ENCODE measurements around the gene FAM50A. TPM values are rescaled to one million over a fixed set of nuclear protein-coding genes. Genes with fewer than 3 reads are reported as not detected.
A peak's percentile ranks its signal among the peaks of the same experiment; 100 is the strongest.

FAM50A gene
- total RNA-seq, 1 experiment from 2014 or later: 57.4 TPM

DNA sequence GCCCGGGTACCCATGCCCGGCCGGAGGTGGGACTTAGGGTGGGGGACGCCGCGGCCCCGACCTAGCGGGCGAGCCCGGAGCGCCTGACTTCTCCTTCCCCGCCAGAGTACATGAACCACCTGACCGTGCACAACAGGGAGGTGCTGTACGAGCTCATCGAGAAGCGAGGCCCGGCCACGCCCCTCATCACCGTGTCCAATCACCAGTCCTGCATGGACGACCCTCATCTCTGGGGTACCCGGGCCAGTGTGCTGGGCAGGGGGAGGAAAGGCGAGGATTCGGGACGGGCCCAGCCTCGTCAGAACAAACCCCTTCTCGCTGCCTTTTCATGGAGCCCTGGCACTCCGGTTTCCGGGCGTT lies 32.0 kb upstream of the FAM50A start:
- WGBS (ENCODE audit: extremely low coverage, insufficient read length, low lambda C conversion rate): no CpG with 5 or more reads among the region's 29 CpGs

More for the DNA sequence above, 32.0 kb upstream of the FAM50A start:
- H2AK5ac ChIP-seq (ENCODE audit: insufficient read length, low read length): no peak overlapping the region
- H3K4ac ChIP-seq (ENCODE audit: low read depth, low read length): no peak overlapping the region
- no peaks in the 10 kb centered on the region for H3K79me1 ChIP-seq (ENCODE audit: insufficient read depth, low read depth, low read length, poor library complexity, severe bottlenecking)
- H3K18ac ChIP-seq (ENCODE audit: insufficient read length, low read depth, low read length): no peak overlapping the region
- H3K23me2 ChIP-seq (ENCODE audit: insufficient read length, low read depth, low read length, poor library complexity, severe bottlenecking): peaks cover 4% of the 10 kb centered on the region
- H3K9me3 ChIP-seq (ENCODE audit: control insufficient read depth, low read depth, low read length): peaks cover 13% of the 10 kb centered on the region
- peaks cover 17 to 35% (median 21%) of the 10 kb centered on the region in 3 experiments for H3K36me3 Mint-ChIP-seq (ENCODE audit: insufficient read depth in 1 of 3, low read depth in 3 of 3)
- H3K23ac ChIP-seq (ENCODE audit: insufficient read length, low read depth, low read length): no peak overlapping the region
- no peaks in the 10 kb centered on the region for H3K27me3 Mint-ChIP-seq (ENCODE audit: low read depth)
- H2BK12ac ChIP-seq (ENCODE audit: insufficient read length, low read depth, low read length): no peak overlapping the region
- no peak overlapping the region for H3K9ac ChIP-seq (ENCODE audit: extremely low read depth, insufficient read length, low read length)
- no peak overlapping the region for H2BK120ac ChIP-seq (ENCODE audit: low read depth, low read length, poor library complexity, severe bottlenecking)
- peak overlapping the region; percentile 43 for H3K4me2 ChIP-seq (ENCODE audit: insufficient read depth, insufficient read length, low read length)
- H3T11ph ChIP-seq (ENCODE audit: low read length): no peak overlapping the region
- peak overlapping the region; percentile 78 to 79 for H3K4me3 Mint-ChIP-seq
- no peaks in the 10 kb centered on the region for H4K20me1 ChIP-seq (ENCODE audit: control insufficient read depth, insufficient read depth, insufficient read length)
- H2BK15ac ChIP-seq (ENCODE audit: low read depth, low read length): no peak overlapping the region
- DNase-seq: peak; percentile 82
- no peak for TF ChIP-seq CTCF (conservative IDR thresholded peaks at IDR 0.05)
- no peaks in the 10 kb centered on the region for H3K79me2 ChIP-seq (ENCODE audit: insufficient read depth, low read length)
- peaks cover 44 to 58% of the 10 kb centered on the region in 2 experiments for H3K9me3 Mint-ChIP-seq
- no peak overlapping the region for H3K27ac Mint-ChIP-seq
- no peak overlapping the region for H3K27ac ChIP-seq (ENCODE audit: insufficient read length, low read depth, low read length)
- H2BK20ac ChIP-seq (ENCODE audit: low read depth, low read length, poor library complexity, severe bottlenecking): no peak overlapping the region
- H3K14ac ChIP-seq (ENCODE audit: insufficient read depth, low read length): no peak overlapping the region
- H4K8ac ChIP-seq (replicated peaks; ENCODE audit: insufficient read length, low read depth, low read length): no peak overlapping the region
- H3K27me3 ChIP-seq (ENCODE audit: insufficient read depth, low read length): no peaks in the 10 kb centered on the region
- H3K4me1 ChIP-seq (ENCODE audit: insufficient read depth, low read length): no peaks in the 10 kb centered on the region
- H4K91ac ChIP-seq (ENCODE audit: insufficient read length, low read depth, low read length): no peak overlapping the region
- H2BK5ac ChIP-seq (ENCODE audit: insufficient read length, low read length): no peak overlapping the region
- no peak overlapping the region for H3K56ac ChIP-seq (ENCODE audit: insufficient read length, low read depth, low read length)
- H3K4me1 Mint-ChIP-seq: peaks cover 10 to 15% of the 10 kb centered on the region in 2 experiments
- H2AFZ ChIP-seq (ENCODE audit: low read length): no peak overlapping the region
- no peak overlapping the region for H4K5ac ChIP-seq (ENCODE audit: insufficient read length, low read depth, low read length)
